Stimulated activated CD8-positive, alpha-beta memory T cell treated with anti-CD3 and anti-CD28 coated beads, Interleukin-12 subunit alpha, Interleukin-12 subunit beta, amount 100 ng/mL, for 24 hours (primary cell): Measurements from ENCODE around the gene SLC66A2.

Source experiments
- DNase-seq: peaks from one replicate; pipeline ENCODE4 v3.0.0-alpha.2; 2020; ENCODE audit errors: extremely low read depth

Gene SLC66A2

GRCh38 chr18:79937103-79937860 lies 14.2 kb downstream of the SLC66A2 start:
- DNase-seq: no peak

- DNase-seq: no peak
Observed at GRCh38 chr18:79936641-79937040, 14.8 kb downstream of the SLC66A2 start.

- no peak for DNase-seq
Observed at GRCh38 chr18:79935925-79936324, 15.5 kb downstream of the SLC66A2 start.

DNA sequence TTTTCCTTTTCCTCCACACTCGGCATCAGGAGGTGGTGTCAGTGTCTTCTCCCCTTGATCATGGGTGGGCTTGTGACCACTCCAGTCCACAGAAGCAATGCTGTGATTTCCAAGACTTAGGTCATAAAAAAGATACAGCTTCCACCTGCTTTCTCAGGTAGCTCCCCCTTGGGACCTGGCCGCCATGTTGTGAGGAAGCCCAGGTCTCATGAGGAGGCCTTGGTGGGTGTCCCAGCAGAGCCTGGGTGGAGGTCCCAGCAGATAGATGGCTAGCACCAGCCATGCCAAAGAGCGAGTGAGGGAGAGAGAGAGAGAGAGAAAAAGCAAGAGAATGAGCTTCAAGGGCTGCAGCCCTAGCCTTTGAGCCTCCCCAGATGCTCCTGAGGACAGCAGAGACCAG lies 16.0 kb downstream of the SLC66A2 start:
- DNase-seq: no peak

DNA sequence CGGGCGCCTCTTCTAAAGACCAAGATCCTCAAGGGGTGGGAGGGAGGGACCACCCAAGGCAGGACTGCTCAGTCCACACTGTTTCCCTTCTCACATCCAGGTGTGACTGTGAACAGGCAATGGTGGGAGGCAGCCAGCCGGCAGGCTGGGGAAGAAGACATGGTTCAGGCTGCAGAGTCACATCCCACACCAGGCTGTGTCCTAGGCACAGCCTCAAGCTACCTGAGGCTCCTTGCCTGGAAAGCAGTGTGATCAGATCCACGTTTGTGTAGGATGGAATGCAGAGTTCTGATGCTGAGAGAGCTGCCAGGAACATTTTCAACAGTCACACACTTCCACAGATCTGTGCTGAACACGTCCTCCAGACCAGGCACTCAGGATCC lies 16.4 kb downstream of the SLC66A2 start:
- DNase-seq: no peak

DNA sequence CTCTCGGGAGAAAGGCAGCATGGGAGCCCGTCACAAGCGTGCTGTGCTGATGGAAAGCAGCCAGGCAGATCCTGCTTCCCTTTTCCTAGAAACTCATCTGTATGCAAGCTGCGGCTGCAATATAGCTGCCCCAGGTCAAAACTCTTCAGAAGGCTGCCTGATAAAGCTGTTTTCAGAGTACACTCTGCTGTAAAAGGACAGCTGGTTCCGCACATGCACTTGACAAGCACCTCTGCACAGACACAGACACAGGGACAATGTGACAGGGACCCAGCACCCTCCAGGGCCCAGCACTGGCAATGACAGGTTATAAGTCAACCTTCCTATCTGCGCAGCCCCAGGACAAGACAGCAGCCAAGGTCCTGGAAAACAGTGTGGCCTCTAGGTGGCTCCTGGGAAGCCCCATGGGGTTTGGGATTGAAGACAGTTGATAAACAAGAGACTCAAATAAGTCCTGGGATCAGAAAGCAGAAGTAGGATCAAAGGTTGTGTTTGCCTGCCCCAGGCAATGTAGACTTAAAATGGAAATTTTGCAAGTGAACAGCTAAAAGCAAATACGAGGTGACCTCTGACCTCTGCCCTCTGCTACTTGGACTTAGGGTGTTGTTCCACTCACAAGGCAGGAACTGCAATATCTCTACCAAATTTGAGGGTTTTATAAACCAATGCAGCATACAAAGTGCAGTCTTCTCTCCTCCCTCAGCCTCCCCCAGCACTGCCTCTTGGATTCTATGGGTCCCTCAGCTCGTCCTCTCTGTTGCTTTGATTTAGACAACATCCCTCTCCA lies 16.9 kb downstream of the SLC66A2 start:
- DNase-seq: no peak

- DNase-seq: no peak
Observed at GRCh38 chr18:79933765-79934164, 17.7 kb downstream of the SLC66A2 start.

DNA sequence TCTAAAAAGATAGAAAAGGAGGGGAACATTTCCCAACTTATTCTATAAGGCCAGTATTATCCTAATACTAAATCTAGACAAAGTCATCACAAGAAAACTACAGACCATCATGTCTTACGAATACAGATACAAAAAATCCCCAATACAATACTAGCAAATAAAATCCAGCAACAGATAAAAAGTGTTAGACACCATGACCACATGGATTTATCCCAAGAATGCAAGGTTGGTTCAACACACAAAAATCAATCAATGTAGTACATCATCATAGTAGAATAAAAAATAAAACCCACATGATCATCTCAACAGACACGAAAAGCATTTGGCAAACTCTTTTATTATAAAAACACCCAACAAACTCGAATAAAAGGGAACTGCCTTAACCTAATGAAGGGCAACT lies 18.5 kb downstream of the SLC66A2 start:
- no peak for DNase-seq

GRCh38 chr18:79931475-79931874 lies 20.0 kb downstream of the SLC66A2 start:
- no peak for DNase-seq

GRCh38 chr18:79930020-79930642 lies 21.3 kb downstream of the SLC66A2 start:
- DNase-seq: no peak

DNA sequence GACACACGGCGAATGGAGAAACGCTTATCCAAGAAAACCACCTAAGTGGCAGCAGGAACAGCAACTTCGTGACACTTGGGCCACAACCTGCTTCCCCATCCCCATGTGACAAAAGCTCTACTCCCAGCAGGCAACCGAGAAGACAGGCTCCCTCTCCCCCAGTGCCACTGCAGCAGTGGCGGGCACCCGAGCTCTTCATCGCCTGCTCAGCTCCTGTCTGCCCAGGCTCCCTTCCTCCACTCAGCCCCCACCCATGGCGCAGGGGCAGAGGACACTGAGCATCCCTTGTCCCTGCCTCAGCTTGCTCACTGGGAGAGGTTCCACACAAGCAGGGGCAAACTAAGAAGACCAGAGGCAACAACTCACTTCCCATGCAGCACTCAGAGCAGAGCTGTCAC lies 22.9 kb downstream of the SLC66A2 start:
- no peak for DNase-seq

GRCh38 chr18:79927607-79928562 lies 23.6 kb downstream of the SLC66A2 start:
- DNase-seq: no peak

DNA sequence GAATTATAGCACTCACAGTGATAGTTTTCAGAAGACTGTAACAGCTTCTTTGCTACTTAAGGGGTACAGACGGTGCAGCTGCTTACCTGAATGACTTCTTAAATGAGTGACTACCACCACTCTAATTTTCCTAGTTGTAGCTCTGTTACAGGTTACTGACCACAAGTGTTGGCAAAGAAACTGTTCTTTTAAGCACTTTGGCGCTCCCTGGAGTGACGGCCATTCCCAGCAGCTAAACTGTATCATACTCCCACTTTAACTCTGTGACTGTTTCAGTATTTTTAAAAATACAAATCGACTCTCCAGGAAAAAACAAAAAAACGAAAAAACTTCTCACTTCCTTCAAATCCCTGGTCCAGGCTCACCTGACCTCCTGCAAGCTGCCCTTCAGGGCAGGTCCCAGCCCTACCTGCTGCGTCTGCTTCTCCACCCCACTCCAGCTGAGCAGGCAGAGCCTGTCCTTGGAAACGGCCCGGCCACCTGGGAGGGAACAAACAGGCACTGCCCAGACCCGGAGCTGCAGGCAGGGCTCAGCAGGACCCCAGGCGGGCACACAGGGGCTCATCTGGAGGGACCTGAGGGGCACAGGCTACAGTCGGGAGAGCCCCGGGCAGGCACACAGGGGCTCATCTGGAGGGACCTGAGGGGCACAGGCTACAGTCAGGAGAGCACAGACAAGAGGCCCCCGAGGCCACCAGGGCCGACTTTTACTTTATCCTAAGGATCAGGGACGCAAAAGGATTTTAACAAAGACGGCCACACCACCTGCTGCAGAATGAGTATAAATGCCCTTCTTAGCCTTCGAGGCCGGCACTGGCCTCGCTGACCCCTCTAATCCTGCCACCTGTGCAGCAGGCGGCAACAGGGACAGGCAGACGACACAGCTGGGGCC lies 24.5 kb downstream of the SLC66A2 start:
- no peak for DNase-seq

DNA sequence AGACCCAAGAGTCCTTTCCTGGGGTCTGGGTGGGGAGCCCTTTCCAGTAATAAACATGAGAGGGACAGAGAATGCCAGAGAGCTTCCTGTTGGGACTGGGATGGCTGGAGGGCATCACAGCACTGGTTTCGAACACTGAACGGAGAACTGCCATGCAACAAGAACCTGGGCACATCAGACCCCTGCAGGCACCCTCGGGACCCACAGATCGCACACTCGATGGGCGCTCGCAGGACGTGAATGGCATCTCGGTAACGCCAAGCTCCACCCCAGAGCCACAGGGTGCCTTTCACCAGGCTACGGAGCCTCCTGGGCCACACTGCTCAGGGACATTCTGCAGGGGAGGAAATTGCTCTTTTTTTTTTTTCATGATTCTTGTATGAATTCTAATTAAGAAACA lies 25.1 kb downstream of the SLC66A2 start:
- DNase-seq: no peak

GRCh38 chr18:79924814-79925731 lies 26.4 kb downstream of the SLC66A2 start:
- no peak for DNase-seq

DNA sequence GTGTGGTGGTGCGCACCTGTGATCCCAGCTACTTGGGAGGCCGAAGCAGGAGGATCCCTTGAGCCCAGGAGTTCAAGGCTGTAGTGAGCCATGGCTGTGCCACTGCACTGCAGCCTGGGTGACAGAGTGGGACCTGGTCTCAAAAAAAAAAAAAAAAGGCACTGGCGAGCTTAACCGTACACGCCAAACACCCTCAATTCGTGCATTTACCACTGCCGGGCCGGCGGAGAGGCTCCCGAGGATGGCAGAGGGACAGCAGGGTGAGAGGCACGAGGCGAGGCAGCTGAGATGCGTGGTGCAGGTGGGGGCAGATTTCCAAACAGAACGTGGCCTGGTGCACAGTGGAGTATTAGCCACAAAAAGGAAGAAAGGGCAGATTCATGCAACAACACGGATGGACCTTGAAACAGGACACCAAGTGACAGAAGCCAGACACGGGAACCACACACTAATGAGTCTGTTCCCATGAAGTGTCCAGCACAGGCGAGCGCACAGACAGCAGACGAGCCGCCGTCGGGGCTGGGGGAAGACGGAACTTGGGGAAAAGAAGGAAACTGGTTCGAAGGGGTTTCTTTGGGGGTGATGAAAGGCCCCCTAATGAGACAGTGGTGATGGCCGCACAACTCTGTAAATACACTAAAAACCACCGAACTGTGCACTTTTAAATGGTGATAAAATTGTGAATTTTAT lies 27.4 kb downstream of the SLC66A2 start:
- no peak for DNase-seq

GRCh38 chr18:79922971-79923411 lies 28.5 kb downstream of the SLC66A2 start:
- DNase-seq: no peak

GRCh38 chr18:79921984-79922965 lies 29.2 kb downstream of the SLC66A2 start:
- DNase-seq: no peak
